Neural cell (in vitro differentiated cells): ENCODE results near the gene NCF1.
"Not testable (repeated sequence)": the region's sequence is repeated elsewhere in the genome, so short reads cannot be mapped to it uniquely, and the experiment has no call there.

Source experiments
- CTCF ChIP-seq: fragments of 450-650 bp; IDR thresholded peaks from 2 replicates; pipeline ENCODE4 v1.5.1; 2014; ENCODE audit warnings: antibody characterized with exemption, mild to moderate bottlenecking, moderate library complexity; ENCODE audit not compliant: poor library complexity, severe bottlenecking
- EP300 ChIP-seq: fragments of 450-650 bp; conservative IDR thresholded peaks from 2 replicates; pipeline ENCODE4 v1.6.1; 2014; ENCODE audit warnings: antibody characterized with exemption, mild to moderate bottlenecking, moderate library complexity; ENCODE audit not compliant: poor library complexity, severe bottlenecking
- MXI1 ChIP-seq: fragments of 450-650 bp; conservative IDR thresholded peaks from 2 replicates; pipeline ENCODE4 v1.6.1; 2014; ENCODE audit warnings: antibody characterized with exemption, mild to moderate bottlenecking; ENCODE audit not compliant: poor library complexity, severe bottlenecking
- POLR2AphosphoS5 ChIP-seq: IDR thresholded peaks from 2 replicates; pipeline ENCODE4 v1.6.1; 2012
- RAD21 ChIP-seq: fragments of 450-650 bp; conservative IDR thresholded peaks from 2 replicates; pipeline ENCODE4 v1.6.1; 2014; ENCODE audit warnings: antibody characterized with exemption, mild to moderate bottlenecking, moderate library complexity
- TAF1 ChIP-seq: IDR thresholded peaks from 2 replicates; pipeline ENCODE4 v1.6.1; 2012; ENCODE audit warnings: low read depth
- TF ChIP-seq, protein P1 (sequence below): IDR thresholded peaks from 2 replicates; pipeline ENCODE4 v1.6.1; 2012; ENCODE audit warnings: borderline replicate concordance

DNA sequence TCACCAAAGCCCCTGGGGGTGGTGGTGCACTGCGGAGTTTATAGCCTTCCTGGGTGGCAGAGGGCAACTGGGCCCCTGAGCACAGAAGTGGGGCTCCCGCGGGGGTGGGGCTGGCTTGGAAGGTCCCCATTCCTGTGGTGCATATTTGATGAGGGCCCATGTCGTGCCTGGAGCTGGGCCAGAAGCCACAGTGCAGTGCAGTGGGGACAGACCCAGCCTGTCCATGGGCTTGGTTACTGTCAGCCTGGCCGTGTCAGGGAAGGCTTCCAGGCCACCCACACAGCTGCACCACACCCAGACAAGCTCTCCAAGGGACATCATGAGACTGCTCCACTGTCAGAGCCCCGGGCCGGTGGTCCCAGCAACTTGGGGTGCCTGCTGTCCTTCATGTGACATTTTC, 7.3 kb upstream of the NCF1 start:
- TF ChIP-seq CTCF, EP300, TAF1, RAD21, MXI1, POLR2AphosphoS5: not testable (repeated sequence)
- TF ChIP-seq, protein P1, sequence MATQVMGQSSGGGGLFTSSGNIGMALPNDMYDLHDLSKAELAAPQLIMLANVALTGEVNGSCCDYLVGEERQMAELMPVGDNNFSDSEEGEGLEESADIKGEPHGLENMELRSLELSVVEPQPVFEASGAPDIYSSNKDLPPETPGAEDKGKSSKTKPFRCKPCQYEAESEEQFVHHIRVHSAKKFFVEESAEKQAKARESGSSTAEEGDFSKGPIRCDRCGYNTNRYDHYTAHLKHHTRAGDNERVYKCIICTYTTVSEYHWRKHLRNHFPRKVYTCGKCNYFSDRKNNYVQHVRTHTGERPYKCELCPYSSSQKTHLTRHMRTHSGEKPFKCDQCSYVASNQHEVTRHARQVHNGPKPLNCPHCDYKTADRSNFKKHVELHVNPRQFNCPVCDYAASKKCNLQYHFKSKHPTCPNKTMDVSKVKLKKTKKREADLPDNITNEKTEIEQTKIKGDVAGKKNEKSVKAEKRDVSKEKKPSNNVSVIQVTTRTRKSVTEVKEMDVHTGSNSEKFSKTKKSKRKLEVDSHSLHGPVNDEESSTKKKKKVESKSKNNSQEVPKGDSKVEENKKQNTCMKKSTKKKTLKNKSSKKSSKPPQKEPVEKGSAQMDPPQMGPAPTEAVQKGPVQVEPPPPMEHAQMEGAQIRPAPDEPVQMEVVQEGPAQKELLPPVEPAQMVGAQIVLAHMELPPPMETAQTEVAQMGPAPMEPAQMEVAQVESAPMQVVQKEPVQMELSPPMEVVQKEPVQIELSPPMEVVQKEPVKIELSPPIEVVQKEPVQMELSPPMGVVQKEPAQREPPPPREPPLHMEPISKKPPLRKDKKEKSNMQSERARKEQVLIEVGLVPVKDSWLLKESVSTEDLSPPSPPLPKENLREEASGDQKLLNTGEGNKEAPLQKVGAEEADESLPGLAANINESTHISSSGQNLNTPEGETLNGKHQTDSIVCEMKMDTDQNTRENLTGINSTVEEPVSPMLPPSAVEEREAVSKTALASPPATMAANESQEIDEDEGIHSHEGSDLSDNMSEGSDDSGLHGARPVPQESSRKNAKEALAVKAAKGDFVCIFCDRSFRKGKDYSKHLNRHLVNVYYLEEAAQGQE: not testable (repeated sequence)
